Rectal smooth muscle tissue (tissue), 1 donor: ENCODE measurements around the gene SEPTIN5.

Experiments
- H3K27ac ChIP-seq: one replicate; pipeline ENCODE4 v1.7.0; 2013; ENCODE audit warnings: low read depth, low read length, inconsistent platforms
- H3K27me3 ChIP-seq: one replicate; pipeline ENCODE4 v1.7.0; 2013; ENCODE audit warnings: low read length; ENCODE audit not compliant: control insufficient read depth, insufficient read depth
- H3K36me3 ChIP-seq: one replicate; pipeline ENCODE4 v1.7.0; 2013; ENCODE audit warnings: low read length; ENCODE audit not compliant: control insufficient read depth, insufficient read depth
- H3K4me1 ChIP-seq: one replicate; pipeline ENCODE4 v1.7.0; 2013; ENCODE audit warnings: low read length; ENCODE audit not compliant: control insufficient read depth, insufficient read depth
- H3K4me3 ChIP-seq: one replicate; pipeline ENCODE4 v1.7.0; 2013; ENCODE audit warnings: low read length
- H3K9ac ChIP-seq: one replicate; pipeline ENCODE4 v1.7.0; 2013; ENCODE audit warnings: low read length

SEPTIN5 gene

DNA sequence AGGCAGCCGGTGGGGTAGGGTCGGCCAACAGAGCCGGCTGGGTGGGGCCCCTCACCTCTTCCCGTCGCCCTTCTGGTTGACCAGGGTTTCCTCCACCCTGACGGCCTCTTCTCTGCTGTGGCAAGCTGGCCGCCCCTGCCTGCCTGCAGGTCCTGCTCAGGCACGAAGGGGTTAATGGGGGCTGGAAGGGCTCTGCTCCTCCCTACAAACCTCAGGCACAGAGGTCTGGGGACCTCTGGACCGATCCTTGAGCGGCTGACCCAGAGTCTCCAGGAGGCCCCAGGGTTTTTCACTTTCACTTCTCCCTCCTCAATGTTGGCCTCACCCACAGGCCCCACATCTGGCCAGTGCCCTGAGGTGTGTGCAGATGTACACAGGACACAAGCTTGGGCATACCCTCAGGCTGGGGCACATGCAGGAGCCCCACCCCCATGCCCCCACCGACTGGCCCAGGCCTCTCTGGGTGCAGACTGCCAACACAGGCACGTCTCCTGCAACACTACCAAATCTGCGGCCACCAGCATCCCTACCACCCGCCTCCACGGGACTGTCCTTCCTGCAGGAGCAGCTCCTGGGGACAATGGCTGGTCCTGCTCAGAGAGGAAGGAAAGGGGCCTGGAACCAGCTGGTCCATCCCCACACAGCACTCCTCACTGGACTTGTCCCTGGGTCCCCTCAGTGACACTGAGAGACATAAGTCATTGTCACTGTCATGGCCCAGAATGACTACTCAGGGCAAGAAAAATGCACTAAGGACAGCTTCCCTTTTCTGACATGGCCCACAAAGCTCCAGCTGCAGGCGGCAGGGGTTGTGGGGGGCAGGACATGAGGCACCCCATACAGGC, 43.1 kb downstream of the SEPTIN5 start:
- Histone ChIP-seq H3K4me3 (peak overlapping the region; percentile 36), H3K4me1 (no peaks in the 10 kb centered on the region), H3K36me3 (no peaks in the 10 kb centered on the region), H3K9ac (no peak overlapping the region), H3K27ac (no peak overlapping the region), H3K27me3 (peaks cover 47% of the 10 kb centered on the region)

GRCh38 chr22:19757985-19758895, 43.9 kb downstream of the SEPTIN5 start:
- H3K4me1 ChIP-seq, result no peaks in the 10 kb centered on the region
- H3K36me3 ChIP-seq, result no peaks in the 10 kb centered on the region
- peaks cover 55% of the 10 kb centered on the region for H3K27me3 ChIP-seq
- no peak overlapping the region for H3K27ac ChIP-seq
- H3K4me3 ChIP-seq, result no peak overlapping the region
- no peak overlapping the region for H3K9ac ChIP-seq

GRCh38 chr22:19758896-19759426, 44.7 kb downstream of the SEPTIN5 start:
- Histone ChIP-seq H3K4me1 (no peaks in the 10 kb centered on the region), H3K27ac (no peak overlapping the region), H3K9ac (no peak overlapping the region), H3K36me3 (no peaks in the 10 kb centered on the region), H3K4me3 (no peak overlapping the region), H3K27me3 (peaks cover 58% of the 10 kb centered on the region)

- no peak overlapping the region for H3K27ac ChIP-seq
- no peak overlapping the region for H3K9ac ChIP-seq
- H3K36me3 ChIP-seq, result no peaks in the 10 kb centered on the region
- H3K4me3 ChIP-seq, result no peak overlapping the region
- peaks cover 53% of the 10 kb centered on the region for H3K27me3 ChIP-seq
- H3K4me1 ChIP-seq, result no peaks in the 10 kb centered on the region
These were observed 45.2 kb downstream of the SEPTIN5 start for GRCh38 chr22:19759427-19760057.

DNA sequence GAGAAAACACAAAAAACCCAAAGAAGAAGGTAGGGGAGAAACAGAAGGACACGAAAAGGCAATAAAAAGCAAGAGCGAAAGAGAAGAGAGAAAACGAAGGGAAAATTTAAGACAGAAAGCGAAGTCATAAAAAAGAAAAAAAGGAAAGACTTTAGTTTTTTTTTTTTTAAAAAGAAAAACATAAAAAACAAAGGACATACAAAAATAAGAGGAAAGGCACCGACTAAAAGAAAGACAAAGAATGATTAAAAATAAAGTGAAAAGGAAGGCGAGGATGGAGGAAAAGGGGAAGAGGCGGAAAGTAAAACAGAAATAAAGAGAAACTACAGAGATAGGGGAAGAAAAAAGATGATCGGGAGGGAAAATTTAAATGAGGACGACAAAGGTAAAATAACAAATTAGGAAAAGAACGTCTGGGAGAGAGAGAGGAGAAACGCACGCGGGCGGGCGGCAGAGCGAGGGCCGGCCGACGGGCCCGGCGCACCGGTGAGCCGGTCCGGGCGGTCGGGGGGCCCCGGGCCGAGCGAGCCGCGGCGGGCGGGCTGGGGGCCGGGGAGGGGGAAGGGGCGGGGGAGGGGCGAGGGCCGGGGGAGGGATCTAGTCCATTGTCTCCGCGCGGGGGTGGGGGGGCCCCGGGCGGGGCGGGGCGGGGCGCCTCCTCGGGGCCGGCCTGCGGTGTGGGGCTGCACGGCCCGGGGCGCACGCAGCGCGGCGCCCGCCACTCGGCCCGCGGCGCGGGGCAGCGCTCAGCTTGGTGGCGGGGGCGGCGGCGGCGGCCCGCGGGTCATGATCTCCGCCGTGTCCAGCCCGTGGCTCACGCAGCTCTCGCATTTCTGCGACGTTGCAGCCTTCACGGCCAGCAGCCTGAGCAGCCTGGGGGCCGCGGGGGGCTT, 46.0 kb downstream of the SEPTIN5 start, which contains the start of gene TBX1:
TBX1 (plus strand) TSS at position 721 of the 893 bp plus-strand sequence; CDS start at position 787, 66 bp downstream.
- Histone ChIP-seq H3K9ac (no peak within 1 kb of the TSS), H3K27ac (no peak within 1 kb of the TSS), H3K27me3 (peaks cover 53% of the 10 kb centered on the region), H3K4me3 (peak within 1 kb of the TSS; percentile 44), H3K4me1 (no peaks in the 10 kb centered on the region), H3K36me3 (no peaks in the 10 kb centered on the region)

GRCh38 chr22:19760951-19761724, 46.8 kb downstream of the SEPTIN5 start:
- peaks cover 52% of the 10 kb centered on the region for H3K27me3 ChIP-seq
- H3K36me3 ChIP-seq, result no peaks in the 10 kb centered on the region
- no peak overlapping the region for H3K9ac ChIP-seq
- H3K4me3 ChIP-seq, result peak overlapping the region; percentile 44
- no peak overlapping the region for H3K27ac ChIP-seq
- no peaks in the 10 kb centered on the region for H3K4me1 ChIP-seq

DNA sequence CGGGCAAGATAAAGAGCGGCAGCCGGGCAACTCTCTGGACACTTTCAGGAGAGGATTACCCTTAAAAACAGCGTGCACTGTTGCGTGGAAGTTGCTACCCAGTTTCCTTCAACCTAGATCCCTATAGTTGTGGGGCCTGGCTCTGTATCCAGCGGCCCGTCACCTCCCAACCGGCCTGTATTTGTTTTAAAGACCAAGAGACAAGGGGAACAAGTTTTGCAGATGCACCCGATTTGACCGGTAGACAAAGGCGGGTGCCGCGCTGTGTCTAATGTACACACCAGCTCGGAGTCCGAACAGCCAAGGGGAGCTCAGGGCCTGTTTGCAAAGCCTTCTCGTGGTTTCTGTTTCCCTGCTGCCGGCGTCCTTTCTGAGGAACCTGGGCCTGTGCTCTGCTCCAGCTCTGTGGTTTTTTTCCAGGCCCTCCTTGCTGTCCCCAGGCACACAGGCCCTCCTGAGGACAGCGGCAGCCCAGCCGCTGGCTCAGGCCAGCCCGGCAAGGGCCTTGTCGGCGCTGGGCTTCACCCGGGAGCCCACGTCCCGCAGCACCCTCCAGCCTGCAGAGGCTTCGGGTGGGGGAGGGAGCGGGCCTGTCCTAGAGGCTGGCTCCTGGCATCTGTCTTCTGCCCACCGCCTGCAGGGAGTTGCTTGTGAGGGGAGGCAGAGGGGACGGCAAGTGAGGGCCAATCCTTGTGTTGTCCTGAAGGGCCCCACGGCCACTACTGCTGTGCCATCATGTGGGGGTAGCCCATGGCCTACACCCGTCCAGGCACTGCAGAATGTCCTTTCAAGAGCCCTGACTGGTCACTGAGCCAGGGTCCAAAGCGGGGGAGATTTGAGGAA, 47.6 kb downstream of the SEPTIN5 start:
- no peak overlapping the region for H3K9ac ChIP-seq
- no peaks in the 10 kb centered on the region for H3K36me3 ChIP-seq
- no peaks in the 10 kb centered on the region for H3K4me1 ChIP-seq
- peaks cover 51% of the 10 kb centered on the region for H3K27me3 ChIP-seq
- no peak overlapping the region for H3K27ac ChIP-seq
- no peak overlapping the region for H3K4me3 ChIP-seq

DNA sequence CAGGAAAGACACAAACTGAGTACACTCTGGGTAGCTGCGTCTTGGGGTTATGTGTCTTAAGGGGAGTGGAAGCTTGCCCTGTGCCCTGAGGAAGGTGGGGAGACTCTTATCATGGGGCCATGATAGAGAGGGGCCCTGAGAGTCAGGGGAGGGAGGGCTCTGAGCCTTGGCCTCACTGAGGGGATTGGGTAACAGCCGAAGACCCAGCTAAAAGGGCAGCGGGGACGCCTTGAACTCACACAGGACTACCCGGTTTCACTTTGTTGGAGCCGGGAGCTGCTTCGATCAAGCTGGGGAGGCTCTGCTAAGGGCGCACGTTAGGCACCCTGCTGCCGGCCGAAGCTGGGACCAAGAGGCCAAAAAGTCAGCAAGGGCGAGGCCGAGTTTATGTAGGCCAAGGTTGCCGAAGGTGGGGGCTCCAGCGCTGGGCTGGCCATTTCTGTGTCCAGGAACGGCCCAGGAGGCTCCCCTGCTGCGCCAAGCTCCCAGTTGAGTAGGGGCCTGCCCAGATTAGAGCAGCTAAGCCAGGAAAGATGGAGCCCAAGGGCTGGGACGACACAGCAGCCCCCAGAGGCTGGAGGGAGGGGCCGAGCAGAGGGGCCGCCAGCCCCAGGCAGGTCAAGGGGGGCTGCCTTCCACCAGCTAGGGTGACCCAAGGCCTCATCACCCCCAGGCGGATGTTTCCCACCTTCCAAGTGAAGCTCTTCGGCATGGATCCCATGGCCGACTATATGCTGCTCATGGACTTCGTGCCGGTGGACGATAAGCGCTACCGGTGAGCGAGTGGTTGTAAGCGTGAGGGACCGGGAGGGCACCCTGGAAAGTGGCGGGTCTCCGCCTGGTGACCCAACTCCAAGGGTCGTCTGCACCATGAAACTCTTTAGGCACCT, 48.5 kb downstream of the SEPTIN5 start:
- H3K27ac ChIP-seq, result no peak overlapping the region
- no peak overlapping the region for H3K4me3 ChIP-seq
- H3K9ac ChIP-seq, result no peak overlapping the region
- peaks cover 51% of the 10 kb centered on the region for H3K27me3 ChIP-seq
- H3K36me3 ChIP-seq, result no peaks in the 10 kb centered on the region
- H3K4me1 ChIP-seq, result no peaks in the 10 kb centered on the region

DNA sequence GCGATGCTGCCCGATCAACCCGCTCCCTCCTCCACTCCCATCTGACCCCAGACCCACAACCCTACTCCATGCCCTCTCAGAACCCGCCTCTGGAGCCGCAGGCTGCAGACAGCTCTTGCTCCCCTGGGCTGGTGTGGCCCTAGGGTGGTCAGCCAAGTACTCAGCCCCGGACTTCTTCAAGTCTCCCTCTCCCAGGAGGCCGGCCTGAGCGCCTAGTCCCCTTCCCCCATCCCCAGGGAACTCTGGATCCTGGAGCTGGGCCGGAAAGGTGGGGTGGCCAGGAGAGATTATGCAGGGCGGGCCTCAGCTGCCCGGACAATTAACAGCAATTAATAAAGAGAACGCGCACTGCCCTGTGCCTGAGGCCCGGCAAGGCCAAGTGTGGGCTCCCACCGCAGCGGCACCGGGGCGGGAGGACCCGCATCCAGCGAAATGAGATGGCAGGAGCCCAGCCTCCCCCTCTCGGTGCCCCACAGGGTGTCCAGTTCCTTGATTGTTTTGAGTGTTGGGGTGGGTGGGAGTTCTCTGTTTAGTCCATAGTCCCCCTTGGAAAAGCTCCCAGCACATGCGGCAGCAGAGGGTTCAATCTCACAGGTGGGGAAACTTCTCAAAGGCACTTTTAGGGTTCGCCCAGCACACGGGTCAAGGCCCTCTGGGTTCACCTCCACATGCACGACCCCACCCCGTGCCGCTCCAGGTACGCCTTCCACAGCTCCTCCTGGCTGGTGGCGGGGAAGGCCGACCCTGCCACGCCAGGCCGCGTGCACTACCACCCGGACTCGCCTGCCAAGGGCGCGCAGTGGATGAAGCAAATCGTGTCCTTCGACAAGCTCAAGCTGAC, 49.4 kb downstream of the SEPTIN5 start:
- H3K4me1 ChIP-seq, result no peaks in the 10 kb centered on the region
- H3K27ac ChIP-seq, result no peak overlapping the region
- H3K36me3 ChIP-seq, result no peaks in the 10 kb centered on the region
- peaks cover 54% of the 10 kb centered on the region for H3K27me3 ChIP-seq
- no peak overlapping the region for H3K4me3 ChIP-seq
- H3K9ac ChIP-seq, result no peak overlapping the region
